IMR-90 (cell line): ENCODE measurements around the gene NKAIN4. TPM values are rescaled to one million over a fixed set of nuclear protein-coding genes. Genes with fewer than 3 reads are reported as not detected.

Experiments used
- ATAC-seq: fragments of 200-7000 bp; cut with Tn5 transposase; 2 replicates; pipeline ENCODE4 v1.9.1; 2020; ENCODE audit warnings: low read depth, mild to moderate bottlenecking, moderate library complexity
- BruUV-seq: library from RNA; stranded (reverse); fragments of 400-500 nt; replicated peaks from 2 replicates; lab custom pipeline; 2021; lab: Mats Ljungman, UMichigan
- CTCF ChIA-PET: fragments of 300-600 bp; formaldehyde crosslinking; extraction: SDS; loops from one replicate; lab custom pipeline; 2021; ENCODE audit warnings: antibody characterized with exemption; lab: Yijun Ruan, JAX
- POLR2A ChIA-PET: fragments of 300-600 bp; sonication (Branson Sonifier 250); formaldehyde crosslinking; loops from one replicate; lab custom pipeline; 2022; ENCODE audit warnings: antibody characterized with exemption; ENCODE audit not compliant: unreplicated experiment; lab: Charles Lee
- DNase-seq: peaks from one replicate; pipeline ENCODE4 v3.0.0; 2013
- H2AFZ ChIP-seq: replicated peaks from 2 replicates; pipeline ENCODE3; 2013; ENCODE audit warnings: low read length, mild to moderate bottlenecking; ENCODE audit not compliant: poor library complexity
- H2AK5ac ChIP-seq: 2 replicates; pipeline ENCODE4 v1.6.1; 2013; ENCODE audit warnings: low read depth, low read length, inconsistent platforms
- H2AK9ac ChIP-seq: replicated peaks from 2 replicates; pipeline ENCODE3; 2013; ENCODE audit warnings: mild to moderate bottlenecking, low read depth, low read length, moderate library complexity; ENCODE audit not compliant: poor library complexity
- H2BK120ac ChIP-seq: 2 replicates; pipeline ENCODE4 v1.6.1; 2013; ENCODE audit warnings: low read depth, low read length, inconsistent platforms
- H2BK15ac ChIP-seq: 3 replicates; pipeline ENCODE4 v1.6.1; 2013; ENCODE audit warnings: low read depth, low read length, inconsistent platforms
- H2BK20ac ChIP-seq: 2 replicates; pipeline ENCODE4 v1.6.1; 2013; ENCODE audit warnings: low read depth, mild to moderate bottlenecking, inconsistent platforms, low read length, moderate library complexity
- H2BK5ac ChIP-seq: 2 replicates; pipeline ENCODE4 v1.6.1; 2013; ENCODE audit warnings: mild to moderate bottlenecking, low read depth, low read length, inconsistent platforms; ENCODE audit not compliant: poor library complexity, severe bottlenecking
- H3K14ac ChIP-seq: replicated peaks from 2 replicates; pipeline ENCODE4 v1.6.1; 2013; ENCODE audit warnings: low read depth, low read length, inconsistent platforms
- H3K18ac ChIP-seq: 2 replicates; pipeline ENCODE4 v1.6.1; 2013; ENCODE audit warnings: low read depth, low read length, control low read depth
- H3K23ac ChIP-seq: 2 replicates; pipeline ENCODE4 v1.6.1; 2013; ENCODE audit warnings: low read depth, low read length, inconsistent platforms
- H3K27ac ChIP-seq: 2 replicates; pipeline ENCODE4 v1.5.1; 2013; ENCODE audit warnings: mild to moderate bottlenecking, control low read depth, low read length; ENCODE audit not compliant: insufficient read depth
- H3K27me3 ChIP-seq: 2 replicates; pipeline ENCODE4 v1.6.1; 2013; ENCODE audit warnings: low read length; ENCODE audit not compliant: control insufficient read depth, insufficient read depth
- H3K36me3 ChIP-seq: 2 replicates; pipeline ENCODE4 v1.6.1; 2013; ENCODE audit warnings: low read length, mixed read lengths; ENCODE audit not compliant: control insufficient read depth, insufficient read depth
- H3K4ac ChIP-seq: 2 replicates; pipeline ENCODE4 v1.6.1; 2013; ENCODE audit warnings: low read depth, low read length, inconsistent platforms
- H3K4me1 ChIP-seq: 2 replicates; pipeline ENCODE4 v1.6.1; 2013; ENCODE audit warnings: low read length, mixed read lengths; ENCODE audit not compliant: control insufficient read depth, insufficient read depth
- H3K4me2 ChIP-seq: 2 replicates; pipeline ENCODE4 v1.6.1; 2013; ENCODE audit warnings: low read depth, mild to moderate bottlenecking, control low read depth, low read length, moderate library complexity
- H3K4me3 ChIP-seq: 2 replicates; pipeline ENCODE4 v1.5.1; 2013; ENCODE audit warnings: low read depth, mild to moderate bottlenecking, control low read depth, low read length, moderate library complexity; ENCODE audit not compliant: insufficient read depth
- H3K56ac ChIP-seq: 2 replicates; pipeline ENCODE4 v1.6.1; 2013; ENCODE audit warnings: low read length, inconsistent platforms; ENCODE audit not compliant: insufficient read depth; ENCODE audit errors: extremely low read depth
- H3K79me1 ChIP-seq, 2 experiments: 2 replicates each; pipeline ENCODE4 v1.6.1; 2013; ENCODE audit warnings: low read length in 2 of 2, inconsistent platforms in 1 of 2, low read depth in 1 of 2
- H3K9ac ChIP-seq: 2 replicates; pipeline ENCODE4 v1.6.1; 2013; ENCODE audit warnings: low read depth, low read length, control low read depth
- H3K9me1 ChIP-seq: 2 replicates; pipeline ENCODE4 v1.6.1; 2013; ENCODE audit warnings: low read length, inconsistent platforms; ENCODE audit not compliant: insufficient read depth
- H3K9me3 ChIP-seq: 2 replicates; pipeline ENCODE4 v1.6.1; 2013; ENCODE audit warnings: low read length; ENCODE audit not compliant: control insufficient read depth, insufficient read depth
- H4K20me1 ChIP-seq: 2 replicates; pipeline ENCODE4 v1.6.1; 2013; ENCODE audit warnings: low read length, inconsistent platforms; ENCODE audit not compliant: insufficient read depth
- H4K5ac ChIP-seq: 2 replicates; pipeline ENCODE4 v1.6.1; 2013; ENCODE audit warnings: mild to moderate bottlenecking, low read depth, low read length, control low read depth
- H4K8ac ChIP-seq, 2 experiments: 2 replicates each; pipeline ENCODE4 v1.6.1; 2013; ENCODE audit warnings: low read depth in 2 of 2, low read length in 2 of 2, control low read depth in 1 of 2, inconsistent platforms in 1 of 2
- H4K91ac ChIP-seq: 2 replicates; pipeline ENCODE4 v1.6.1; 2013; ENCODE audit warnings: low read depth, low read length, inconsistent platforms; ENCODE audit not compliant: insufficient read depth
- FOS ChIP-seq: fragments of 150-350 bp; IDR thresholded peaks from 2 replicates; pipeline ENCODE4 v1.6.1; 2016; ENCODE audit warnings: low read depth, low read length
- MXI1 ChIP-seq: IDR thresholded peaks from 2 replicates; pipeline ENCODE4 v1.6.1; 2012; ENCODE audit warnings: low read depth, mild to moderate bottlenecking, low read length, moderate library complexity, borderline replicate concordance
- RFX5 ChIP-seq: IDR thresholded peaks from 2 replicates; pipeline ENCODE4 v1.8.0; 2012; ENCODE audit warnings: low read depth, mild to moderate bottlenecking, low read length, moderate library complexity
- WGBS, 2 experiments: methylation state at CpG; one replicate each; pipeline versions ENCODE4 v1.1.5 to v1.1.7; 2013; ENCODE audit warnings: missing lambda C conversion rate in 2 of 2; ENCODE audit not compliant: insufficient read length in 1 of 2; ENCODE audit errors: extremely low coverage in 2 of 2; 5-methylcytosine and 5-hydroxymethylcytosine counted together
- dilution Hi-C: fragments of 300-500 bp; cut with HindIII; formaldehyde crosslinking; loops from one replicate; pipeline ENCODE4 v1.14.3; 2018; ENCODE audit warnings: low sequenced_read_pairs; ENCODE audit not compliant: unreplicated experiment
- in situ Hi-C: fragments of 300-500 bp; cut with MboI; formaldehyde crosslinking; loops from 3 replicates; pipeline ENCODE4 v1.14.3; 2019; ENCODE audit warnings: low sequenced_read_pairs, inconsistent platforms, mixed read lengths
- intact Hi-C: fragments of 100-400 bp; cut with micrococcal nuclease; formaldehyde crosslinking; loops from 2 replicates; pipeline ENCODE4 v1.10.0; 2022
- polyA plus RNA-seq, 3 experiments: library from polyadenylated mRNA; depleted of rRNA; stranded (reverse); fragments of >200 nt; gene quantifications; 2 replicates each; pipeline ENCODE4 v1.2.3, GENCODE V29; 2012; ENCODE audit warnings: low replicate concordance in 1 of 3
- total RNA-seq: library from RNA; depleted of rRNA; stranded (reverse); fragments of >200 nt; gene quantifications from 2 replicates; pipeline ENCODE4 v1.2.3, GENCODE V29; 2012

Gene NKAIN4
- total and polyA plus RNA-seq, 2 of the 4 experiments (the other 2 are of a cell fraction), result not detected

GRCh38 chr20:63239431-63239830 is 14.8 kb downstream of the NKAIN4 start:
- in situ Hi-C loops, result no loop called here
- dilution Hi-C loops, result no loop called here
- Histone ChIP-seq H3K36me3 (no peaks in the 10 kb centered on the region), H2BK15ac (no peak overlapping the region), H3K9me3 (no peaks in the 10 kb centered on the region), H3K4me3 (no peak overlapping the region), H3K18ac (no peak overlapping the region), H2AK9ac (no peak overlapping the region), H3K9ac (no peak overlapping the region), H3K56ac (no peak overlapping the region), H4K5ac (no peak overlapping the region), H3K14ac (no peak overlapping the region), H2BK120ac (no peak overlapping the region), H3K27me3 (peaks cover 20% of the 10 kb centered on the region; the same call in 1 of the 2 replicates), H2BK5ac (no peak overlapping the region), H4K20me1 (no peaks in the 10 kb centered on the region), H3K4me1 (peaks cover 2% of the 10 kb centered on the region; the same call in 1 of the 2 replicates), H3K79me1 (no peaks in the 10 kb centered on the region), H3K4me2 (no peak overlapping the region), H3K4ac (no peak overlapping the region), H2AFZ (no peak overlapping the region), H3K9me1 (no peaks in the 10 kb centered on the region), H3K23ac (no peak overlapping the region), H2BK20ac (no peak overlapping the region), H3K27ac (no peak overlapping the region), H2AK5ac (no peak overlapping the region), H4K91ac (no peak overlapping the region), H4K8ac (no peak overlapping the region)
- BruUV-seq, result no TSS peak
- intact Hi-C loops, result no loop called here
- DNase-seq (no peak), ATAC-seq (no peak)
- WGBS, 2 experiments, result 85% methylated on average over 10 of the region's 30 CpGs; no CpG with 5 or more reads in 1 of the 2 experiments
- TF ChIP-seq FOS (no peak), MXI1 (no peak), RFX5 (no peak)
- ChIA-PET CTCF (no interaction called here), POLR2A (no interaction called here)
